Natural killer cell (primary cell): Measurements from ENCODE around the gene RFLNA. TPM values are rescaled to one million over a fixed set of nuclear protein-coding genes. Genes with fewer than 3 reads are reported as not detected.
A peak's percentile ranks its signal among the peaks of the same experiment; 100 is the strongest.

Experiments used
- ATAC-seq, 3 donors: fragments of 150-1000 bp in 2 of 3; fragments of 200-7000 bp in 1 of 3; cut with Tn5 transposase; 1 replicate in 1 of 3; 2 replicates in 2 of 3; pipeline ENCODE4 v1.10.0; 2021; ENCODE audit warnings: mild to moderate bottlenecking in 2 of 3, moderate library complexity in 2 of 3
- DNase-seq, 2 donors: peaks; one replicate each; pipeline versions ENCODE4 v3.0.0 to v3.0.0-alpha.2; 2013 to 2021; ENCODE audit warnings: mixed read lengths in 1 of 2
- H3K27ac ChIP-seq: one replicate; pipeline ENCODE4 v1.5.1; 2013; ENCODE audit warnings: mild to moderate bottlenecking, low read length
- H3K27me3 ChIP-seq: one replicate; pipeline ENCODE4 v1.6.1; 2013; ENCODE audit warnings: low read length; ENCODE audit not compliant: control insufficient read depth, insufficient read depth
- H3K36me3 ChIP-seq: one replicate; pipeline ENCODE4 v1.6.1; 2013; ENCODE audit warnings: low read length; ENCODE audit not compliant: control insufficient read depth, insufficient read depth
- H3K4me1 ChIP-seq: one replicate; pipeline ENCODE4 v1.6.1; 2013; ENCODE audit warnings: low read length; ENCODE audit not compliant: control insufficient read depth, insufficient read depth
- H3K4me3 ChIP-seq: one replicate; pipeline ENCODE4 v1.5.1; 2013; ENCODE audit warnings: low read length
- H3K9me3 ChIP-seq: one replicate; pipeline ENCODE4 v1.6.1; 2013; ENCODE audit warnings: low read length; ENCODE audit not compliant: control insufficient read depth, insufficient read depth
- H3K27ac Mint-ChIP-seq, 2 donors: one replicate each; pipeline ENCODE4 v1.8.0; 2022; ENCODE audit warnings: mild to moderate bottlenecking in 2 of 2, mixed read lengths in 2 of 2, moderate library complexity in 1 of 2
- H3K27me3 Mint-ChIP-seq, 2 donors: one replicate each; pipeline ENCODE4 v1.8.0; 2022; ENCODE audit warnings: low read depth in 2 of 2, mixed read lengths in 2 of 2
- H3K36me3 Mint-ChIP-seq: one replicate; pipeline ENCODE4 v1.8.0; 2022; ENCODE audit warnings: mixed read lengths
- H3K4me1 Mint-ChIP-seq, 2 donors: one replicate each; pipeline ENCODE4 v1.8.0; 2022; ENCODE audit warnings: mixed read lengths in 2 of 2
- H3K4me3 Mint-ChIP-seq: one replicate; pipeline ENCODE4 v1.8.0; 2022; ENCODE audit warnings: mild to moderate bottlenecking, moderate library complexity, mixed read lengths
- H3K9me3 Mint-ChIP-seq, 2 donors: one replicate each; pipeline ENCODE4 v1.8.0; 2022; ENCODE audit warnings: mixed read lengths in 2 of 2
- CTCF ChIP-seq: fragments of 200-600 bp; IDR thresholded peaks from one replicate; pipeline ENCODE4 v1.8.0; 2022; ENCODE audit warnings: antibody characterized with exemption
- WGBS: methylation state at CpG from one replicate; pipeline ENCODE4 v1.1.7; 2013; ENCODE audit warnings: missing lambda C conversion rate; ENCODE audit not compliant: insufficient coverage; 5-methylcytosine and 5-hydroxymethylcytosine counted together
- intact Hi-C: fragments of 100-400 bp; cut with micrococcal nuclease; formaldehyde crosslinking; loops from one replicate; pipeline ENCODE4 v1.14.2; 2022
- total RNA-seq, 4 donors: library from RNA; stranded (reverse); fragments of 120-200 nt in 1 of 4; gene quantifications; one replicate each; pipeline versions ENCODE4 v1.2.3 to v1.2.4, GENCODE V29; 2013 to 2022

The RFLNA gene
- total RNA-seq, 3 donors from 2014 or later (not counting 1 experiment from before 2014, with no cell fraction given) = 0.85 TPM; not detected in 2

- Histone ChIP-seq H3K27ac (no peak overlapping the region), H3K4me3 (no peak overlapping the region), H3K36me3 (peaks cover 36% of the 10 kb centered on the region), H3K27me3 (no peaks in the 10 kb centered on the region), H3K4me1 (no peaks in the 10 kb centered on the region), H3K9me3 (no peaks in the 10 kb centered on the region)
- TF ChIP-seq CTCF = no peak
- 92% methylated on average over 3 of the region's 3 CpGs for WGBS
- Mint-ChIP-seq H3K4me3 (no peak overlapping the region), H3K27ac (peak overlapping the region in 1 of 2 donors; percentile 54), H3K27me3 (no peaks in the 10 kb centered on the region), H3K9me3 (no peaks in the 10 kb centered on the region), H3K36me3 (peaks cover 7% of the 10 kb centered on the region), H3K4me1 (peaks cover 0 to 16% of the 10 kb centered on the region in 2 donors)
- intact Hi-C loops = no loop called here
- ATAC-seq (no peak), DNase-seq (no peak)
These were observed 44.1 kb downstream of the RFLNA start for GRCh38 chr12:124338876-124339603.

GRCh38 chr12:124340080-124340900, 45.4 kb downstream of the RFLNA start:
- Histone ChIP-seq H3K36me3 (peaks cover 33% of the 10 kb centered on the region), H3K9me3 (no peaks in the 10 kb centered on the region), H3K4me3 (no peak overlapping the region), H3K4me1 (no peaks in the 10 kb centered on the region), H3K27me3 (no peaks in the 10 kb centered on the region), H3K27ac (no peak overlapping the region)
- Mint-ChIP-seq H3K4me3 (no peak overlapping the region), H3K9me3 (no peaks in the 10 kb centered on the region), H3K27ac (peak overlapping the region in 1 of 2 donors; percentile 14), H3K36me3 (peaks cover 7% of the 10 kb centered on the region), H3K4me1 (peaks cover 0 to 19% of the 10 kb centered on the region in 2 donors), H3K27me3 (no peaks in the 10 kb centered on the region)
- ATAC-seq (no peak), DNase-seq (no peak)
- intact Hi-C loops = no loop called here
- 96% methylated on average over 42 of the region's 42 CpGs for whole genome bisulfite sequencing
- no peak for TF ChIP-seq CTCF

- TF ChIP-seq CTCF = no peak
- intact Hi-C loops = no loop called here
- Histone ChIP-seq H3K27me3 (no peaks in the 10 kb centered on the region), H3K4me1 (no peaks in the 10 kb centered on the region), H3K9me3 (no peaks in the 10 kb centered on the region), H3K27ac (no peak overlapping the region), H3K36me3 (peaks cover 44% of the 10 kb centered on the region), H3K4me3 (no peak overlapping the region)
- Mint-ChIP-seq H3K4me1 (peaks cover 0 to 19% of the 10 kb centered on the region in 2 donors), H3K36me3 (no peaks in the 10 kb centered on the region), H3K27me3 (no peaks in the 10 kb centered on the region), H3K4me3 (no peak overlapping the region), H3K27ac (no peak overlapping the region), H3K9me3 (no peaks in the 10 kb centered on the region)
- ATAC-seq (no peak), DNase-seq (no peak)
- WGBS = 97% methylated on average over 27 of the region's 27 CpGs
These were observed 46.8 kb downstream of the RFLNA start for GRCh38 chr12:124341645-124342069.
